Lower leg skin (tissue), 3 donors: Measurements from ENCODE around the gene RAC3.

Source experiments
- CTCF ChIP-seq, 3 donors: fragments of 450-650 bp; IDR thresholded peaks; one replicate each; pipeline ENCODE4 v1.5.1; 2016; ENCODE audit warnings: antibody characterized with exemption in 3 of 3, mild to moderate bottlenecking in 3 of 3, moderate library complexity in 2 of 3
- POLR2A ChIP-seq, 2 donors: fragments of 450-650 bp; IDR thresholded peaks; one replicate each; pipeline ENCODE4 v1.6.1; 2016 to 2017; ENCODE audit warnings: antibody characterized with exemption in 2 of 2, mild to moderate bottlenecking in 1 of 2, moderate library complexity in 1 of 2

GRCh38 chr17:82013341-82013740, 18.1 kb upstream of the RAC3 start:
- TF ChIP-seq POLR2A (IDR thresholded peaks at IDR 0.05) (no peak), CTCF (IDR thresholded peaks at IDR 0.05) (no peak)
